Measurements from ENCODE around the gene CNTN6.
A peak's percentile ranks its signal among the peaks of the same experiment; 100 is the strongest.
"Not testable (repeated sequence)": the region's sequence is repeated elsewhere in the genome, so short reads cannot be mapped to it uniquely, and the experiment has no call there.

CNTN6 gene

GRCh38 chr3:1288805-1289494 is 196.1 kb downstream of the CNTN6 start:
- no peak for DNase-seq

GRCh38 chr3:1292571-1293071 is 199.8 kb downstream of the CNTN6 start:
- no peak for DNase-seq

GRCh38 chr3:1294586-1294985 is 201.8 kb downstream of the CNTN6 start:
- peak; percentile 16 for DNase-seq

GRCh38 chr3:1318296-1319005 is 225.6 kb downstream of the CNTN6 start:
- no peak for DNase-seq

GRCh38 chr3:1326546-1326945 is 233.7 kb downstream of the CNTN6 start:
- DNase-seq = no peak

GRCh38 chr3:1330107-1330506 is 237.3 kb downstream of the CNTN6 start:
- DNase-seq = no peak

- DNase-seq = no peak
Observed at GRCh38 chr3:1346386-1346785, 253.6 kb downstream of the CNTN6 start.

- DNase-seq = peak; percentile 2
Observed at GRCh38 chr3:1348547-1348946, 255.7 kb downstream of the CNTN6 start.

- DNase-seq = no peak
Observed at GRCh38 chr3:1350885-1351284, 258.1 kb downstream of the CNTN6 start.

- DNase-seq = no peak
Observed at GRCh38 chr3:1355691-1356090, 262.9 kb downstream of the CNTN6 start.

GRCh38 chr3:1356101-1356500 is 263.3 kb downstream of the CNTN6 start:
- DNase-seq = no peak

- no peak for DNase-seq
Observed at GRCh38 chr3:1365528-1365927, 272.7 kb downstream of the CNTN6 start.

- DNase-seq = no peak
Observed at GRCh38 chr3:1374471-1374870, 281.6 kb downstream of the CNTN6 start.

GRCh38 chr3:1375145-1375544 is 282.3 kb downstream of the CNTN6 start:
- DNase-seq = peak; percentile 1

GRCh38 chr3:1380926-1381646 is 288.3 kb downstream of the CNTN6 start:
- DNase-seq = no peak

- DNase-seq = no peak
Observed at GRCh38 chr3:1381647-1382036, 288.8 kb downstream of the CNTN6 start.

GRCh38 chr3:1387396-1387905 is 294.6 kb downstream of the CNTN6 start:
- DNase-seq = not testable (repeated sequence)

GRCh38 chr3:1394188-1394587 is 301.4 kb downstream of the CNTN6 start:
- DNase-seq = no peak

GRCh38 chr3:1400571-1400970 is 307.7 kb downstream of the CNTN6 start:
- DNase-seq = no peak

- DNase-seq = peak; percentile 64
Observed at GRCh38 chr3:1404270-1404962, 311.6 kb downstream of the CNTN6 start.

- no peak for DNase-seq
Observed at GRCh38 chr3:1406250-1406649, 313.4 kb downstream of the CNTN6 start.

GRCh38 chr3:1421577-1421976 is 328.8 kb downstream of the CNTN6 start:
- DNase-seq = no peak

All from fibroblast of skin of abdomen (primary cell).